ENCODE results near the gene AMELY.
"Not testable (repeated sequence)": the region's sequence is repeated elsewhere in the genome, so short reads cannot be mapped to it uniquely, and the experiment has no call there.

Gene AMELY

GRCh38 chrY:6911253-6911881 lies at the start of gene AMELY:
AMELY (minus strand) TSS chrY:6911752; CDS start chrY:6872608, 39,144 bp downstream.
- no peak for DNase-seq (ENCODE audit: insufficient read length, low spot score)
- no peak for TF ChIP-seq POLR2A (IDR thresholded peaks at IDR 0.05; ENCODE audit: low read depth, low read length)
- no peak for FAIRE-seq

GRCh38 chrY:6949947-6950346 lies 38.4 kb upstream of the AMELY start:
- DNase-seq (ENCODE audit: insufficient read length, low spot score) = no peak
- TF ChIP-seq POLR2A (IDR thresholded peaks at IDR 0.05; ENCODE audit: low read depth, low read length) = no peak
- no peak for FAIRE-seq

- TF ChIP-seq POLR2A (IDR thresholded peaks at IDR 0.05; ENCODE audit: low read depth, low read length) = no peak
- DNase-seq (ENCODE audit: insufficient read length, low spot score) (no peak), FAIRE-seq (no peak)
Measured at GRCh38 chrY:6948378-6948777, 36.8 kb upstream of the AMELY start.

GRCh38 chrY:6947695-6948094 lies 36.1 kb upstream of the AMELY start:
- TF ChIP-seq POLR2A (IDR thresholded peaks at IDR 0.05; ENCODE audit: low read depth, low read length) = no peak
- DNase-seq (ENCODE audit: insufficient read length, low spot score) (no peak), FAIRE-seq (no peak)

- DNase-seq (ENCODE audit: insufficient read length, low spot score) = no peak
- TF ChIP-seq POLR2A (IDR thresholded peaks at IDR 0.05; ENCODE audit: low read depth, low read length) = no peak
Measured at GRCh38 chrY:6935497-6935896, 23.9 kb upstream of the AMELY start.

GRCh38 chrY:6931779-6932396 lies 20.3 kb upstream of the AMELY start:
- no peak for TF ChIP-seq POLR2A (IDR thresholded peaks at IDR 0.05; ENCODE audit: low read depth, low read length)
- DNase-seq (ENCODE audit: insufficient read length, low spot score) (no peak), FAIRE-seq (no peak)

More at GRCh38 chrY:6935497-6935896, 23.9 kb upstream of the AMELY start:
- FAIRE-seq = no peak

- DNase-seq (ENCODE audit: insufficient read length, low spot score) = no peak
- FAIRE-seq = no peak
- no peak for TF ChIP-seq POLR2A (IDR thresholded peaks at IDR 0.05; ENCODE audit: low read depth, low read length)
Measured at GRCh38 chrY:6929237-6929636, 17.7 kb upstream of the AMELY start.

GRCh38 chrY:6928265-6928664 lies 16.7 kb upstream of the AMELY start:
- no peak for TF ChIP-seq POLR2A (IDR thresholded peaks at IDR 0.05; ENCODE audit: low read depth, low read length)
- DNase-seq (ENCODE audit: insufficient read length, low spot score) = no peak
- no peak for FAIRE-seq

- DNase-seq (ENCODE audit: insufficient read length, low spot score) (no peak), FAIRE-seq (no peak)
- no peak for TF ChIP-seq POLR2A (IDR thresholded peaks at IDR 0.05; ENCODE audit: low read depth, low read length)
Measured at GRCh38 chrY:6921061-6921460, 9.5 kb upstream of the AMELY start.

GRCh38 chrY:6913362-6913761 lies 1.8 kb upstream of the AMELY start:
- DNase-seq (ENCODE audit: insufficient read length, low spot score) (no peak), FAIRE-seq (no peak)
- no peak for TF ChIP-seq POLR2A (IDR thresholded peaks at IDR 0.05; ENCODE audit: low read depth, low read length)

GRCh38 chrY:6910372-6911252 lies 940 bp downstream of the AMELY start, which contains the start of gene TBL1Y:
TBL1Y (plus strand) TSS chrY:6910697; CDS start chrY:7025085, 114,388 bp downstream.
- DNase-seq (ENCODE audit: insufficient read length, low spot score) = no peak
- FAIRE-seq = no peak
- no peak for TF ChIP-seq POLR2A (IDR thresholded peaks at IDR 0.05; ENCODE audit: low read depth, low read length)

GRCh38 chrY:6909856-6910255 lies 1.7 kb downstream of the AMELY start:
- FAIRE-seq (no peak), DNase-seq (ENCODE audit: insufficient read length, low spot score) (no peak)
- no peak for TF ChIP-seq POLR2A (IDR thresholded peaks at IDR 0.05; ENCODE audit: low read depth, low read length)

GRCh38 chrY:6909118-6909521 lies 2.4 kb downstream of the AMELY start:
- FAIRE-seq = no peak
- TF ChIP-seq POLR2A (IDR thresholded peaks at IDR 0.05; ENCODE audit: low read depth, low read length) = no peak
- DNase-seq (ENCODE audit: insufficient read length, low spot score) = no peak

- not testable (repeated sequence) for DNase-seq (ENCODE audit: insufficient read length, low spot score); FAIRE-seq
Measured at GRCh38 chrY:6908021-6908420, 3.5 kb downstream of the AMELY start.

All from H54 (cell line).